Muscle of arm (tissue), 12 donors: ENCODE results near the gene AIG1. TPM values are rescaled to one million over a fixed set of nuclear protein-coding genes. Genes with fewer than 3 reads are reported as not detected.
"Not testable (repeated sequence)": the region's sequence is repeated elsewhere in the genome, so short reads cannot be mapped to it uniquely, and the experiment has no call there.

Experiments used
- DNase-seq: peaks from one replicate; pipeline ENCODE4 v3.0.0-alpha.2; 2013
- polyA plus RNA-seq, 12 donors: library from polyadenylated mRNA; unstranded; fragments of 120-200 nt; gene quantifications; one replicate each; pipeline ENCODE4 v1.2.1, GENCODE V29; 2013; ENCODE audit not compliant: insufficient read length in 12 of 12

The AIG1 gene
- polyA plus RNA-seq, 12 donors = 22.7 to 44.3 (median 40.6) TPM; not detected in 1

DNA sequence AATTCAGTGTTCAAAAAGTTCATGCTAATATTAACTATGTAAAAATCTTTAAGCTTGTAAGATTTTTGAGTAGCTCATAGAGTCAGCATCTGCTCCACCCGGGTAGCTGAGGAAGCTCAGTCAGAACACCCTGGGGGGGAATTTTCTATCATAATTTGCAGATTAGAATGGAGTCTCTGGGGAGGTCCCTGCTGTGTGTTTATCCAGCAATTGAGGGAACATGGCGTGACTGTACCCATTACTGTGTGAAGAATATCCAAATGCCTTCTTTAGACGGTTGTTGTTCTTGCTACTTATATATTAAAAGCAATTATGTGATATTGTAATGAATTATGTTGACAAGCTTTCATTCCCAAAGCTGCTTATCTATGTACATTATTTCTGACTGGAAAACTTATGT, 64.8 kb downstream of the AIG1 start:
- DNase-seq = no peak

DNA sequence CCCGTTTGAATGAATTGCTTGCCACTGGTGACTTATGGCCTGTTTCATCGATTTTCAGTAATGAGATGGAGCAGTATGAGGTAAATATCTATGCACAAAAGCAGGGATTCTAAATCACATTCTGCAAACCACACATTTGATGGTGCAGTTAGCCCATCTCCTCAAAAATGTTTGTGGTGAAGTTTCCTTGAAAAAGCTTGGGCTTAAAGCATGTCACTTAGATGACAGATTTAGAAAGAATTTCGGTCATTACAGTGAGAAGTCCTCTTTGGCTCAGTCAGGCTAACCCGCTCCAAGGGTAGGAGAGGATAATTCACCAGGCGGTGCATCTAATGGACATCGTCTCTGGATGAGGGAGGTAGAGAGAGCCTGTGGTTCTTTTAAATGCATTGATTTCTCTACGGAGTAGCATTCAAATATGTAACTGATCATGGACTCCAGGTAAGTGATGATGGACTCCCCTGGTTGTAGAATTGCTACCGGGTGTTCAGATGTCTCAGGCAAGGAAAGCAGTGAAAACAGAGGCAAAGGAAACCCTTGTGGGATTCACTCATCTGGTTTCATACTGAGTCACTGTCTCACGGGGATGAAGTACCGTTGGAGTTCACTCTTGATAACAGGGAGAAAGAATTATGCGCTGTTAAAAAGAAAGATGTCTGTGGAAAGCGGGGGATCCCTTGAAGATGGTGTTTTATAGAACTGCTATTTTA, 65.3 kb downstream of the AIG1 start:
- no peak for DNase-seq

DNA sequence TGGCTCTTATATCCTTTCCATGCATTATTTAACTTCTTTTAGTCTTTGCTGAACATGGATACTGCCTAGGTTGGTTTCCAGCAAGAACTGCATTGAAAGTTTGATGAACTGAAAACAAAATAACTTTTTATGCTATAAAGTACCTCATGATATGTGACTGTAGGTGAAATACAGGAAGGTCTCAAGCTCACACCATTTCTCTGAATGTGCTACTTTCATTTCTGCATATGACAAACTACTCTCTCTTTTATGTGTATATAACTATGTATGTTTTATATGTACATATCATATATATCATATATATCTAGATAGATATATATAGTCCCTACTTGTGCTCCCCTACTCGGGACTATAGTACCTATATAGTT, 65.9 kb downstream of the AIG1 start:
- no peak for DNase-seq

DNA sequence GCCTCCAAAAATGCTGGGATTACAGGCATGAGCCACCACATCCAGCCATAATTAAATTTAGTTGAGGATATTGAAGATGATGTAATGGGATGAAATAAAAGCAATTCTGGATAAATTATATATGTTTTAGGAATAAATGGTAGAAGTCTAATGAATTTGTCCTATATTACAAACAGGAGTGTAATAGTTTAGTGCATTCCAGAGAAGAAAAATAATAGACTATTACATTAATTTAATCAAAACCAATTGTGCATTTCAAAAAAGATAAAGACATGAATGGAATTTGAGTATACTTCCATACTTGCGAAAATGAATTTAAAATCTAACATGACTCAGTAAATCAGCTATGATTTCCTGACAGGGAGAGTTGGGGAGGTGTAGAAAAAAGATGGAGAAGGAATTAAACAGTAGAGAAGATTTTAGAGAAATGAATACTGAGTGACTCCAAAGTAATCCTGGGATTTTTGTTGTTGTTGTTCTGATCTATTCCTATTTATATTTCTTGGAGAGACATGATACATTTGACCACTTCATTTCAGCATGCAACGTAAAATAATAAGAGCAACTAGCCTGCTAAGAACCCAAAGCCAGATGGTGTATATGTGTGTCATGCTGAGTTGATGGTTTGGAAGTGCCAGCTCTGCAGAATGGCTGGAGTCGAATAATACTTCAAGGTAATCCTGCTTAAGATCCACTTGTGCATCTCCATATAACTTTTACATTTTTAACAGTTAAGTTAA, 67.4 kb downstream of the AIG1 start:
- no peak for DNase-seq

DNA sequence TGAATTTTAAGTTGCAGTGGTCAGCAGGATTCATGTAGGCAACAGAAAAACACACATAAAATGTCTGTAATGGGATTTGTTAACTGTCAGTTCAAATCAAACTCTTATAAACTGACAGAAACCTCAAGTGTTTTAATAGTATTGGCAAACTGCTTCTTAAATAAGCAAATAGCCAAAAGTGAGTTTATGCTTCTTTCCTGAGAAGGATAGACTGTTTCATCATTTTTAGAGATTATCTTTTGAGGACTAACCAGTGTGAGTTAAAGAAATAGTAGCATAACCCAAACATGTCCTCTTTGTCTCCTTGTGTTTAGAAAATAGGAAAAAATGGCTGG, 68.0 kb downstream of the AIG1 start:
- DNase-seq = no peak

DNA sequence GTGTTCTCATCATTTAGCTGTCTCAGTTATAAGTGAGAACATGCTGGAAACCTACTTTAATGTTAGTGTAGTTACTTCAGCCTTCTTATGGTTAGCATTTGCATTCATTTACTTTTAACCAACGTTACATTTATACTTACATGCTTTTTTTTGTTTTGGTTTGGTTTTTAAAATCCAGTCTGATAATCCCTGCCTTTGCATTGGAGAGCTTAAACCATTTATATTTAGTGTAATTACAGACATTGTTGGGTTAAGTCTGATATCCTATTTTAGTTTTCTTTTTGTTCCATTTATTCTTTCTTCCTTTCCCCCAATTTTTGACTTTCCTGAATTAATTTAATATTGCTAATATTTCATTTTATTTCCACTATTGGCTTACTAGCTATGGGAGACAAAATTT, 70.2 kb downstream of the AIG1 start:
- DNase-seq = no peak

DNA sequence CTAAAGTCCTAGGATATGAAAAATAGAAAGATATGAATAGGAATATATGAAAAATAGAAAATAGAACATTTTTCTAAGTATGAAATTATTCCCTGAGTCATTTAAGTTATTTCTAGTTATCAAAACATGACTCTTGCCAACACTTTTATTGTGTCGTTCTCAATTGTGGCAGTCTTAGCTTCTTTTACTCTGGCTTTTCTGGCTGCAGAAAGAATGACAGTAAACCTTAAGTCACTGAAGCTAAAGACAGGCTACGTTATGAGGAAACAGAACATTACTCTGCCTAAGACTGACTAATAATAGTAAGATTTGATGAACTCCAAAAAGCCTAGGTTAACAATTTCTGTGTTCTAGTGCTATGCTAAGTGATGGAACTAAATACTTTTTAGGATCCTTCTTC, 74.6 kb downstream of the AIG1 start:
- no peak for DNase-seq

DNA sequence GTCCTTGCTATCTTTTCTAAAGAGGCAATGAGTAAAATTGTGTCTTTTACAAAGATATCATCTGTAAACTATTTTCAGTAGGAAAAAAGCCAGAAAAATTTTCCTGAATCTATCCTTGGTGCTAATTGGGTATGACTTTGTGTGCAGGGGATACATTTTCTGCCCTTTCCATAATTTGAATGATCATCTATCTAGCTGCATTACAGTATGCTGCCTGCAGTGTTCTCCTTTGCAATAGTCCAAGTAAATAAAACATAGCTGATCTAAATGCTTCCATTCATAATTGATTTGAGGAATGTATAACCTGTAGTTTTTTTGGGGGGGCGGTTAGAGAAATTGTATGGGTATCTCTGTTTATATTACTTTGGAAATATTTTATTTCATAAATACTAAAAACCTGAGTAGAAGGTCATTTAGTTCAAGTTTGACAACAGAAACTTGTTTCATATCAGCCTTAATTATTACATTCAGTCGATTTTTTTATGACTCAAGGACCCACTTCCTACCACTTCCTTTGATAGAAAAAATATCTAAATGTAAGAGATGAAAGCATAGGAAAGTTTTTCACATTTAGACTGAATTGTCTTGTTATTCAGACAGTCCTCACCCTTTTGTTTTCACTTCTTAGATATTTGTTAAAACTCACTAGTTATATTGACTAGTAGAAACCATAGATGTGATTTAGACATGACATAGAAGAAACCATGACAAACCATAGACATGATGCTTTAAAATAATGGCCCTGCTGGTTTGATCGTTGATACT, 75.3 kb downstream of the AIG1 start:
- DNase-seq = no peak

DNA sequence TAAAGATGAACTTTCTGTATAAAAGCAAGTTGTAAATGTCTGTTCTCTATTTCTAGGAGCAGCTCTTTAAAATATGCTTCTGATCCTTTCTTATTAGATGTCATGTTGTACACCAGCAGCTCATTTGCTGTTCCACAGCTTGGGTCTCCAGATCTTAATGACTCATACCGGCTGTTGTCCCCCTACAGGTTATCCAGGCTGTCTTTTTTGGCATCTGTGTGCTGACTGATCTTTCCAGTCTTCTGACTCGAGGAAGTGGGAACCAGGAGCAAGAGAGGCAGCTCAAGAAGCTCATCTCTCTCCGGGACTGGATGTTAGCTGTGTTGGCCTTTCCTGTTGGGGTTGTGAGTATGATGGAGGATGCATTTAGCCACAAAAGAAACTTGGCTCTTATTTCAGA, 76.0 kb downstream of the AIG1 start:
- no peak for DNase-seq

DNA sequence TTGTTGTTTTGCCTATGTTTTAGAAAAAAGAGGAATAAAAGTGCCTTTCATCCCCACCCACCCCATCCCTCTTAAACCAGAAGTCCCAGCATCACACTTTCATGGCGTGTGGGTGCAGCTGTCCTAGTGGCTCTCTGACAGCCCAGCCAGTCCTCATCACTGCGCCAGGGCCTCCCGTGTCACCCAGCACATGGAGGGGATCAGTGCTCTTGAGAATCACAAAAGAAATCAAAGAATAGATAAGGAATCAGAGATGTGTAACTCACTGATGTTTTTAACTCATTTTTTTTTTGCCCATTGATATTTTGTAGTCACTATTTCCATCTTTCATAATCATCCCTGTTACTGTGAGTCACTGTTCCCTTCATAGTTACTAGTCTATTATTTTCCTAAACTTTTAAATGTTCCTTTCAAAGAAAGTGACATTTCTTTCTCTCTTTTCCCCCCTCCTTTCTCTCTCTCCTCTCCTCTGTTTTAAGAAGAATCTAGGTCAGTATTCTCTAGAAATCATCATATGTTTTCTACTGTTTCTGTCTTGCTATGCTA, 78.6 kb downstream of the AIG1 start:
- DNase-seq = no peak

DNA sequence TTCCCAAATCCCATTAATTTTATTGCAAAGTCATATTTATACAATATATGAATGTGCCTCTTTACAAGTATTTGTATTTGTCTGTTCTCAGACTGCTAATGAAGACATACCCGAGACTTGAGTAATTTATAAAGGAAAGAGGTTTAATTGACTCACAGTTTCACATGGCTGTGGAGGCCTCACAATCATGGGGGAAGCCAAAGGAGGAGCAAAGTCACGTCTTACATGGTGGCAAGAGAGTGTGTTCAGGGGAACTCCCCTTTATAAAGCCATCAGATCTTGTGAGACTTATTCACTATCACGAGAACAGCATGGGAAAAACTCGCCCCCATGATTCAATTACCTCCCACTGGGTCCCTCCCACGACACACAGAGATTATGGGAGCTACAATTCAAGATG, 79.2 kb downstream of the AIG1 start:
- not testable (repeated sequence) for DNase-seq

DNA sequence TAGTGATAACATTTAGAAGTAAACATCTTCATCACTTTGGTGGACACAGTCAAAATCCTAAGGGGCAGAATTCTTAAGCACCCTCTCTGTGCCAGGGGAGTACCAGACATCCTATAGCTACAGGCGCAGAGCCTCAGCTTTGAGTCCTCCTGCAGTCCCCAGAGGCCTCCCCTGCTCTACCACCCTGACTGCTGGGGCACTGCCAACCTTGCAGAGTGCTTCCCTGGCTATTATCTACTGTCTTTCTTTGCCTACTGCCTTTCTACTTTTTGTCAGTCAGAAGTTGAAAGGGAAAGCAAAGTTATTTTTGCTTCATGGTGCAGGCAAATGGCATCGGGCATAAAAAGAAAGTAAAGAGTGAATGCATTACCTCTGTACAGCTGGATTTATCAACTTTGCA, 80.1 kb downstream of the AIG1 start:
- DNase-seq = no peak

DNA sequence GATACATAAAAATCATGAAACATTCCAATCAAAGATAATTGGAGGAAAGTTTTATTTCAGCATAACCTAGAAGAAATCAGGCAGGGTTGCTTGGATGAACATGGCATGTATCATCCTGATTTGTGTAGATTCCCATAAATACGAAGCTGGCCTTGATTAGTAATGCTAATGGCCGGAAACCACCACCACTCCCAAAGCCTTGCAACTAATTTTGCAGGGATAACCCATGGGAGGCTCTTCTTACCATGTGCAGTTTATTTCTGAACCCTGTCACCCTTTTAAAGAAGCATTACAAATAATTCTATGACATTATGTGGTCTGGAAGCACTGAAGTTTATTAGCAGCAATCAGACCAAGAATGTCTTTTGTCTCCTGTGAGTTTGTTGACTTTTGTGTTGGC, 80.8 kb downstream of the AIG1 start:
- DNase-seq = no peak

DNA sequence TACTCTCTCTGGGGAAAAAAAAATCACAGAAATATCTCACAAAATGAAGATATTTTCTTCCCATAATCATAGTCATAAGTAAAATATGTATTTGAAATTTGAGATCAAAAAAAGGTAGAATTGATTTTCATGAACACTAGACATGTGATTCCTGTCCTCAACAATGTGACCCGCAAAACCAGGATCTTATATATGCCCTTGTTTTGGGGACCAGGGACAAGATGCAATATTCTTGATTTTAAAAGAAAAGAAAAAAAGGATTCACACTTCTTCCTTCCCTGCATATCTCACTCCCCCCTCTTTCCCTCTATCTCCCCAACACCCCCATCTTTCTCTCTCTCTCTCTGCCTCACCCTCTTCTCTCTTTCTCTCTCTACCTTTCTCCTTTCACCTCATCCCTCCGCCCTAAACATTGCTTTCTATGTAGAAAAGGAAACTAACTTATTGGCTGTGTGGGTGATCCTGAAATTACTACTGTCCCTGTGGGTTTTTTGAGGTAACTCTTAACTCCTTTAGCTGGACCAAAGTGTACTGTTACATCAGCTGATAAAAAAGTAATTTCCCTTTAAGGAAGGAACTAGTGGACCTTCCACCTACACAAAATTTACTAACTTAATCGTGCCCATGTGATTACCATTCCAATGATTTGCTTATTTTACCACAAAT, 85.6 kb downstream of the AIG1 start:
- no peak for DNase-seq

DNA sequence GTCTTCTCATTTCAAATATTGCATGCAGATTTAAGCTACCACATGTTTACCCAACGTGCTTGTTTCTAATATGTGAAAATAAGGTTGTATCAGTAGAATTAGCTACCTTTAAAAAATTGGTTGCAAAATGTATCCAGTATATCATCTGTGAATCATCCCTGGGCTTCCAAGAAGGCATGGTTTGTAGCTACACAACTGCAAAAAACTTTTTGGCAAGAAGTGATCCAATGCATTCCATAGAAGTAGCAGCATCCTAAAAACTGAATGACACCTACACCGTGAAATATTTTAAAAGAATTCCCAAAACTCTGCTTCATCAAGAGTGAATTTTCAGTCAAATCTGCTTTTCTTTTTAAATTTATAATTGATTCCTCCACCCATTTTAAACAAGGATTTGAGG, 89.1 kb downstream of the AIG1 start:
- DNase-seq = no peak

DNA sequence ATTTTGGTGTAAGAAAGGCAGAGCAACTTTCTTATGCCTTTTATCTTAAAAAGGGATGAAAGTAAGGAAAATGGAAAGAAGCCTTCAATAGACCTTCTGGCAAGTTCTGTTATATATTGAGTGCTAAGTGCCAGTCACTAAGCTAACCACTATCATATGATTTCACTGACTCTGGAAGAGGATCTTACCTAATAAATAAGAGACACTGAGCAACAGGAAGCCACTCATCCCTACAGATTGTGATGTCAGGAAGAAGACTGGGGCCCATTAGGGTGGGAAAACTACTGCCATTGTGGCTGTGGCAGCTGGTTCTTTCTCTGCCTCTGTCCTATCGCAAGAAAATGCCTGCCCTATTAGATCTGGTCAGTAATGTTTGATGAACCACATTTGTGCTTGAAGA, 89.6 kb downstream of the AIG1 start:
- DNase-seq = no peak

DNA sequence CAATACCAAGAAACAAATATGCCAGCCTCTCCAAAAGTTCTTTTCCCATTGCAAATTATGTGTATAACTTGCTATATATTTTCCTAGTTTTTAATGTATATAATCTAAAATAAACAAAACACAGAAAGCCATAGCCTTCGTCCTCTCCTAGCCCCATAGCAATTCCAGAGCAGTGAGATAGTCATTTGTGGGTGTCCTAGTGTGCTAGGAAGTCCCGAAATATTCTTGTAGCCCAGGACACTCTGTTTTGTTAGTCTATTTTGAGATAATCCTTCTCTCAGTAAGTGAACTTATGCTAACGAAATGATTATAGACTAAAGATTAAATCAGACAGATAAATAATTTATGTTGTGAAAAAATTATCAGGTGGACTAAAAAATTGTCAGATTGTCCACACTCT, 90.7 kb downstream of the AIG1 start:
- no peak for DNase-seq

DNA sequence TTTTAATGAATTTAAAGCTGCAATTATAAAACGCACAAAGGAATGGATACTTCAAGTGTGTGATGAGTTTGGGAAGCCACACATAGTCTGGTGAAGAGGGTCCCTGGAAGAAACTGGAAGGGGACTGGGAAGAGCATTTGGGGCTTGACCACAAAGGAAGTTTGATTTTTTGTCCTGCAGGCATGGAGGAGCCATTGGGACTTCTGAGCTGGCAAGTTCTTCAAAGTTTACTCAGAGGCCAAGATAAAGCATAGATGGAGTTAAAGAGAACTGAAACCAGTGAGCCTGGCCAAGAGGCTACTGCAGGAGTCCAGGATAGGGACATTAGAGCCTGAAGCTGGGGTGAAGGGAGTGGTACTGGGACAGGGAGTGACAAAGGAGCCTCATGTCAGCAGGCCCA, 95.0 kb downstream of the AIG1 start:
- DNase-seq = no peak

DNA sequence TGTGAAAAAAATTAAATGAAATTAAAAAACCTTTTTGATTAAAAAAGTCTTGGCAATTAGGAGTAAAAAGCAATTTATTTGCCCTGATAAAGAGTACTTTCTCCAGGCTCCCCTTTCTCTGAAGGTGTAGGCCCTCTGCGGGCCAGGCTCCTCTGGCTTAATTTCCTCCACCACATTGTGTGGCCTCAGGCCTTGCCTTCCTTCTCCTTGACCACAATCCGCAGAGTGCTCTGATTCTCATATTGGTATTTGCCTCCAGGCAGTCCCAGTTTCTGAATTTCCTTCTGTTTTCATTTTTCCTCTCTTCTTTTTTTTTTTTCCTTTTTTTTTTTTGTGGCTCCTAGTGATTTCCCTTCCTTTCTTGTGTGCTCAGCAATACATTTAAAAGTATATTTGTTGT, 96.4 kb downstream of the AIG1 start:
- no peak for DNase-seq

DNA sequence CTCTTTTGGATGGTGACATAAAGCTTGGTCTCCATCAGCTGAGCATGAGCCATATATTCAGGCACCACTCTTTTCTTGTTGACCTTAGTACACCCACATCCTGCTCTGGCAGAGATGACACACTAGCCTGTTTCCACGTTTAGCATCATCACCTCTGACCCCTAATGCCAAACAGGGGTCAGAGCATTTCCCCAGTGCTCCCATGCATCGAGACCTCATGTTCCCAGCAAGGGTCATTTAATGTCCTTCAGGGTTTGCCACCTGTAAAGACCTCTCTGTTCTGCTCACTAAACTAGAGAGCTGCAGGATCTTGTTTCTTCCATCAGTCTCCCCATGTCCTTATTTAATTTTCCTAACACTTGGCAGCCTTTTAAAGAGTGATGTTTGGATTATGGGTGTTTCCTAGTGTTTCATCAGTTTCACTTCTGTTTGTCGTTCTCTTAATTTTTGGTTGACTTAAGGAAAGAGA, 97.5 kb downstream of the AIG1 start:
- DNase-seq = no peak

DNA sequence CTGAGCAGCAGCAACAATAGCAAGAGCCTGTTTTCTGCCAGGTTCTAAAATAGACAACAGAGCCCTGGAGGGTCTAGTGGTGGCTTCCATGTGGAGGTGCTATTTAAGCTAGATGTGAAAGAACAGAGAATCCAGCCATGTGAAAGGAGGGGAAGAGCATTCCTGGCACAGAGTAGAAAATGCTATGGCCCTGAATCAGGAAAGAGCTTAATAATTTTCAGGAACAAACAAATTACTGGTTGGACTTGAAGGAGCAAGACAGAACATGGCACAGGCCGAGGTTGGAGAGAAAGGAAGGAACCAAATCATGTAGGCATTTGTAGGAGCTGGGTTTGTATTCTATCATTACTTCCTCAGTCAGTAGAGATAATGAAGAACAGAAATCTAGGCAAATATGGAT, 98.3 kb downstream of the AIG1 start:
- DNase-seq = no peak

DNA sequence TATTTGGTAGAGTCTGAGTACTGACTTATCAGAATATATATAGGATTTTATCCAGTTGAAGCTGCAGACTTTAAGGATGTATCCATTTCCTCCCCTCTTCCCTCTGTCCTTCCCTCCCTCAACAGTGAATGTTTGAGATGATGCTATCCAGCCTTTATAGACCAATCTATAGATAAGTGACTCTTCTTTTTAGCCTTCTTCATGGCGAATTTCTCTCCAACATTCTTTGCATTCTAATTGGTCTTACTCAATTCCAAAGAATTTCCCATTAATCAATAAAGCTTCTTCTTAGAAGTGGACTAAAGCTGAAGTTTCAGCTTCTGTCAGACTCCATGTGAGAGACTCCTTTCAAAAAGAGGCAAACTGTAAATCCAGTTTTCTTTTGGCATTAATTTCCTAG, 99.3 kb downstream of the AIG1 start:
- DNase-seq = no peak
